Left lung (tissue), 10 donors: ENCODE data around the gene AMBRA1. TPM values are rescaled to one million over a fixed set of nuclear protein-coding genes. Genes with fewer than 3 reads are reported as not detected.
"Not testable (repeated sequence)": the region's sequence is repeated elsewhere in the genome, so short reads cannot be mapped to it uniquely, and the experiment has no call there.

Source experiments
- ATAC-seq: fragments of 200-7000 bp; cut with Tn5 transposase; one replicate; pipeline ENCODE4 v1.9.1; 2020; ENCODE audit warnings: moderate library complexity
- DNase-seq, 4 donors: peaks; one replicate each; pipeline ENCODE4 v3.0.0-alpha.2; 2013 to 2020
- H3K27ac ChIP-seq, 2 donors: fragments of 200-600 bp; sonication (generic) in 1 of 2; one replicate each; pipeline versions ENCODE4 v1.5.0 to v1.8.0; 2020 to 2021
- H3K27me3 ChIP-seq, 2 donors: fragments of 200-600 bp; sonication (generic) in 1 of 2; one replicate each; pipeline versions ENCODE4 v1.5.0 to v1.8.0; 2020 to 2021
- H3K36me3 ChIP-seq, 2 donors: fragments of 200-600 bp; sonication (generic) in 1 of 2; one replicate each; pipeline versions ENCODE4 v1.5.0 to v1.8.0; 2020 to 2021
- H3K4me1 ChIP-seq, 2 donors: fragments of 200-600 bp; one replicate each; pipeline ENCODE4 v1.8.0; 2021
- H3K4me3 ChIP-seq, 2 donors: fragments of 200-600 bp; sonication (generic) in 1 of 2; one replicate each; pipeline versions ENCODE4 v1.5.0 to v1.8.0; 2020 to 2021; ENCODE audit warnings: mild to moderate bottlenecking in 1 of 2
- H3K9me3 ChIP-seq, 2 donors: fragments of 200-600 bp; sonication (generic) in 1 of 2; one replicate each; pipeline versions ENCODE4 v1.5.0 to v1.8.0; 2020 to 2021
- intact Hi-C, 2 donors: fragments of 100-400 bp; cut with DNase I; formaldehyde crosslinking; loops; one replicate each; pipeline versions ENCODE4 v1.11.2 to v1.14.2; 2022
- polyA plus RNA-seq, 6 donors: library from polyadenylated mRNA; unstranded; fragments of 120-200 nt; gene quantifications; one replicate each; pipeline ENCODE4 v1.2.1, GENCODE V29; 2013; ENCODE audit not compliant: insufficient read length in 6 of 6
- total RNA-seq, 2 donors: library from RNA; stranded (reverse); fragmentation: NEBNext Ultra II Directional; extraction: Animal tissue kit (Norgen Biotek cat#: 25700); gene quantifications; one replicate each; pipeline ENCODE4 v1.2.1, GENCODE V29; 2021
- TF ChIP-seq, protein P1 (sequence below), 2 donors: fragments of 200-600 bp; sonication (generic) in 1 of 2; IDR thresholded peaks; one replicate each; pipeline versions ENCODE4 v1.5.0 to v1.8.0; 2021; ENCODE audit warnings: antibody characterized with exemption in 2 of 2
- donor health status: DM: no; HTN: yes; CAD: no.
- donor health status: DM: no; HTN: no; CAD: no.

Gene AMBRA1
- total and polyA plus RNA-seq, 8 donors, result 20.4 to 28.2 (median 23.7) TPM

DNA sequence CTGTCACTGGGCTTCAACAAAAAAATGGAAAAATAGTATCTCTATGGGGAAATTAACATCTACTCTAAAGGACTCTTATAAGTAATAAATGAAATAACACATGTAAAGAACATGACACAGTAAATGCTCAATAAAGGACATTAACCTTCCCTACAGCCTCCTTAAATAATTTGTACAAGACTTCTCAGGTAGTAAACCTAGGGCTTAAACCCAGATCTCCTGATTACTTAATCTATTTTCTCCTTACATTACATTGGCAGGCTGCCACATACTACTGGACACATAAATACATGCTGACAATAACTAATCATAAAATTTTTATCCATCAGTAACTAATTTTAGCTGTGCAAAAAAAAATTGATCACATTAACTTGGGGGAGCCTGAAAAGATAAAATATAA lies 4.9 kb downstream of the AMBRA1 start:
- intact Hi-C loops, result no loop called here
- H3K27ac ChIP-seq, result no peak overlapping the region
- no peak overlapping the region for H3K4me3 ChIP-seq
- no peak for ATAC-seq
- H3K36me3 ChIP-seq, result no peaks in the 10 kb centered on the region
- no peaks in the 10 kb centered on the region for H3K27me3 ChIP-seq
- H3K4me1 ChIP-seq, result peaks cover 17 to 43% of the 10 kb centered on the region in 2 donors
- no peaks in the 10 kb centered on the region for H3K9me3 ChIP-seq
- TF ChIP-seq, protein P1, sequence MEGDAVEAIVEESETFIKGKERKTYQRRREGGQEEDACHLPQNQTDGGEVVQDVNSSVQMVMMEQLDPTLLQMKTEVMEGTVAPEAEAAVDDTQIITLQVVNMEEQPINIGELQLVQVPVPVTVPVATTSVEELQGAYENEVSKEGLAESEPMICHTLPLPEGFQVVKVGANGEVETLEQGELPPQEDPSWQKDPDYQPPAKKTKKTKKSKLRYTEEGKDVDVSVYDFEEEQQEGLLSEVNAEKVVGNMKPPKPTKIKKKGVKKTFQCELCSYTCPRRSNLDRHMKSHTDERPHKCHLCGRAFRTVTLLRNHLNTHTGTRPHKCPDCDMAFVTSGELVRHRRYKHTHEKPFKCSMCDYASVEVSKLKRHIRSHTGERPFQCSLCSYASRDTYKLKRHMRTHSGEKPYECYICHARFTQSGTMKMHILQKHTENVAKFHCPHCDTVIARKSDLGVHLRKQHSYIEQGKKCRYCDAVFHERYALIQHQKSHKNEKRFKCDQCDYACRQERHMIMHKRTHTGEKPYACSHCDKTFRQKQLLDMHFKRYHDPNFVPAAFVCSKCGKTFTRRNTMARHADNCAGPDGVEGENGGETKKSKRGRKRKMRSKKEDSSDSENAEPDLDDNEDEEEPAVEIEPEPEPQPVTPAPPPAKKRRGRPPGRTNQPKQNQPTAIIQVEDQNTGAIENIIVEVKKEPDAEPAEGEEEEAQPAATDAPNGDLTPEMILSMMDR (IDR thresholded peaks at IDR 0.05), result no peak
- DNase-seq, result no peak

DNA sequence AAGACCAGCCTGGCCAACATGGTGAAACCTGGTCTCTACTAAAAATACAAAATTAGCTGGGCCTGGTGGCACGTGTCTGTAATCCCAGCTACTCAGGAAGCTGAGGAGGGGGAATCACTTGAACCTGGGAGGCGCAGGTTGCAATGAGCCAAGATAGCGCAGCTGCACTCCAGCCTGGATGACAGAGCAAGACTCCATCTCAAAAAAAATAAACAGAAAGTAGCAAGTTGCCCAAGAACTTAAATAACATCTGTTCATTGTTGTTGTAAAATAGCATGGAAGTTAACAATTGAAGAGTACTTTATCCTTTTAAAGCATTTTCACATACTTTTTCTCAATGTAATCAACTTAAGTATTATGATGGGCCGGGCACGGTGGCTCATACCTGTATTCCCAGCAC lies 5.7 kb downstream of the AMBRA1 start:
- H3K27ac ChIP-seq, result no peak overlapping the region
- peaks cover 17 to 42% of the 10 kb centered on the region in 2 donors for H3K4me1 ChIP-seq
- DNase-seq (no peak), ATAC-seq (no peak)
- no peak overlapping the region for H3K4me3 ChIP-seq
- H3K27me3 ChIP-seq, result no peaks in the 10 kb centered on the region
- no peaks in the 10 kb centered on the region for H3K9me3 ChIP-seq
- intact Hi-C loops, result no loop called here
- TF ChIP-seq, protein P1 (IDR thresholded peaks at IDR 0.05), result no peak
- no peaks in the 10 kb centered on the region for H3K36me3 ChIP-seq

DNA sequence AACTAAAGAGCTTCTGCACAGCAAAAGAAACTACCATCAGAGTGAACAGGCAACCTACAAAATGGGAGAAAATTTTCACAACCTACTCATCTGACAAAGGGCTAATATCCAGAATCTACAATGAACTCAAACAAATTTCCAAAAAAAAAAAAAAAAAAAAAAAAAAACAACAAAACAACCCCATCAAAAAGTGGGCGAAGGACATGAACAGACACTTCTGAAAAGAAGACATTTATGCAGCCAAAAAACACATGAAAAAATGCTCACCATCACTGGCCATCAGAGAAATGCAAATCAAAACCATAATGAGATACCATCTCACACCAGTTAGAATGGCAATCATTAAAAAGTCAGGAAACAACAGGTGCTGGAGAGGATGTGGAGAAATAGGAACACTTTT lies 10.3 kb downstream of the AMBRA1 start:
- H3K36me3 ChIP-seq, ATAC-seq, H3K27me3 ChIP-seq, H3K27ac ChIP-seq, H3K9me3 ChIP-seq, H3K4me1 ChIP-seq, intact Hi-C loops, DNase-seq, H3K4me3 ChIP-seq: not testable (repeated sequence)

DNA sequence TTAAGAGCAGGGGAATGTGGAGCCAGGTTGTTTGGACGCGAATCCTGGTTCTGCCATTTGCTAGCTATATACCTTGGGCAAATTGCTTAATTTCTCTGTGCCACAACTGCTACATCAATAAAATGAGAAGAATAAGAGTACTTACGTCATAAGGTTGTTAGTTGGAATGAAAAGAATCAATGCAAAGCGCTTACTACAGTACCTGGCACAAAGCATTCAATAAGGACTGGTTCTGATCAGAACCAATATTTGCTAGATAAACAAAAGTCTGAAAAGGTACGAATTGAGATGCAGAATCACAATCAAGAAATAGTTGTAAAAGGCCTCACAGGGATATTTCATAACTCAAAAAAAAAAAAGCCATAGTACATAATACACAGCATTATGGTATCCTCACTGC lies 11.2 kb downstream of the AMBRA1 start:
- no peak for ATAC-seq
- H3K4me1 ChIP-seq, result peaks cover 0 to 11% of the 10 kb centered on the region in 2 donors
- no peak for DNase-seq
- H3K4me3 ChIP-seq, result no peak overlapping the region
- TF ChIP-seq, protein P1 (IDR thresholded peaks at IDR 0.05), result no peak
- H3K27me3 ChIP-seq, result no peaks in the 10 kb centered on the region
- no peak overlapping the region for H3K27ac ChIP-seq
- intact Hi-C loops, result no loop called here
- H3K36me3 ChIP-seq, result no peaks in the 10 kb centered on the region
- no peaks in the 10 kb centered on the region for H3K9me3 ChIP-seq

- no peak for ATAC-seq
- intact Hi-C loops, result no loop called here
- no peak for DNase-seq
- H3K4me1 ChIP-seq, result peaks cover 0 to 20% of the 10 kb centered on the region in 2 donors
- no peaks in the 10 kb centered on the region for H3K36me3 ChIP-seq
- H3K4me3 ChIP-seq, result no peak overlapping the region
- H3K27me3 ChIP-seq, result no peaks in the 10 kb centered on the region
- TF ChIP-seq, protein P1 (IDR thresholded peaks at IDR 0.05), result no peak
- H3K9me3 ChIP-seq, result no peaks in the 10 kb centered on the region
- no peak overlapping the region for H3K27ac ChIP-seq
Measured at GRCh38 chr11:46577058-46577457, 16.8 kb downstream of the AMBRA1 start.

DNA sequence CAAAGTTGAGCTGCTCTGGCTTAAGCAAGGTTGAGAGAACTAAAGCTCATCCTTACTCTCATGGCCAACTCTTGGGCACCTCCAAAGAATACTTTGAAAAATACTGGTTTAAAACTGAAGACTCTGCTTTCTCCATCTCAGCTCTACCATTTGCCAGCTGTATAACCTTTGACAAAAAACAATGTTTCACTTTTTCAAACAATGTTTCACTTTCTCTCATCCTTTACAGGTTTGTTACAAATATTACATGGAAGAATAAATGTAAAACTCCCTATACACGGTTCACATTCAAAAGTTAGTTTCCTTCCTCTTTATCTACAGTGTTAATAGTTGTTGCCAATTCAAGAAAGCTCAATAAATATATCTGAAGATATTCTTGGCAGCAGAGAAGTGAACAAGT lies 19.2 kb downstream of the AMBRA1 start:
- H3K27ac ChIP-seq, result no peak overlapping the region
- no peaks in the 10 kb centered on the region for H3K27me3 ChIP-seq
- TF ChIP-seq, protein P1 (IDR thresholded peaks at IDR 0.05), result no peak
- ATAC-seq (no peak), DNase-seq (no peak)
- no peaks in the 10 kb centered on the region for H3K36me3 ChIP-seq
- intact Hi-C loops, result no loop called here
- H3K4me3 ChIP-seq, result no peak overlapping the region
- no peaks in the 10 kb centered on the region for H3K9me3 ChIP-seq
- H3K4me1 ChIP-seq, result peaks cover 0 to 23% of the 10 kb centered on the region in 2 donors
